ENCODE measurements around the gene SH3PXD2A. TPM values are rescaled to one million over a fixed set of nuclear protein-coding genes. Genes with fewer than 3 reads are reported as not detected.

SH3PXD2A gene
- total RNA-seq, 1 experiment from 2014 or later = 4.5 TPM

- no peaks in the 10 kb centered on the region for H3K79me2 ChIP-seq (ENCODE audit: insufficient read depth, low read length)
- no peak overlapping the region for H3T11ph ChIP-seq (ENCODE audit: low read length)
- H3K9me3 ChIP-seq (ENCODE audit: control insufficient read depth, low read depth, low read length) = no peaks in the 10 kb centered on the region
- no peaks in the 10 kb centered on the region for H3K79me1 ChIP-seq (ENCODE audit: insufficient read depth, low read depth, low read length, poor library complexity, severe bottlenecking)
- H3K4ac ChIP-seq (ENCODE audit: low read depth, low read length) = no peak overlapping the region
- H2AFZ ChIP-seq (ENCODE audit: low read length) = no peak overlapping the region
- no peak overlapping the region for H3K56ac ChIP-seq (ENCODE audit: insufficient read length, low read depth, low read length)
- no peaks in the 10 kb centered on the region for H3K23me2 ChIP-seq (ENCODE audit: insufficient read length, low read depth, low read length, poor library complexity, severe bottlenecking)
- H3K4me1 ChIP-seq (ENCODE audit: insufficient read depth, low read length) = peaks cover 13% of the 10 kb centered on the region; the same call in 1 of the 2 replicates
- no peak overlapping the region for H2BK120ac ChIP-seq (ENCODE audit: low read depth, low read length, poor library complexity, severe bottlenecking)
- H3K27ac ChIP-seq (ENCODE audit: insufficient read length, low read depth, low read length) = no peak overlapping the region
- no peaks in the 10 kb centered on the region for H4K20me1 ChIP-seq (ENCODE audit: control insufficient read depth, insufficient read depth, insufficient read length)
- DNase-seq = no peak
- no CpG with 5 or more reads among the region's 18 CpGs for WGBS (ENCODE audit: extremely low coverage, insufficient read length, low lambda C conversion rate)
- H3K27me3 ChIP-seq (ENCODE audit: insufficient read depth, low read length) = no peaks in the 10 kb centered on the region
- no peak overlapping the region for H2BK12ac ChIP-seq (ENCODE audit: insufficient read length, low read depth, low read length)
- Mint-ChIP-seq H3K36me3 (ENCODE audit: insufficient read depth in 1 of 3, low read depth in 3 of 3) (peaks cover 0 to 9% (median 3%) of the 10 kb centered on the region in 3 experiments; a peak in 5 of 7 replicates), H3K27ac (no peak overlapping the region; a peak in 1 of 7 replicates), H3K9me3 (no peaks in the 10 kb centered on the region), H3K4me1 (peaks cover 61 to 72% of the 10 kb centered on the region in 2 experiments), H3K4me3 (no peak overlapping the region), H3K27me3 (ENCODE audit: low read depth) (peaks cover 2% of the 10 kb centered on the region; the same call in 1 of the 2 replicates)
- H4K8ac ChIP-seq (replicated peaks; ENCODE audit: insufficient read length, low read depth, low read length) = no peak overlapping the region
- no peak overlapping the region for H3K4me2 ChIP-seq (ENCODE audit: insufficient read depth, insufficient read length, low read length)
- no peak overlapping the region for H4K5ac ChIP-seq (ENCODE audit: insufficient read length, low read depth, low read length)
- no peak overlapping the region for H3K23ac ChIP-seq (ENCODE audit: insufficient read length, low read depth, low read length)
- H4K91ac ChIP-seq (ENCODE audit: insufficient read length, low read depth, low read length) = no peak overlapping the region
- no peak overlapping the region for H2BK5ac ChIP-seq (ENCODE audit: insufficient read length, low read length)
- H3K18ac ChIP-seq (ENCODE audit: insufficient read length, low read depth, low read length) = no peak overlapping the region
- TF ChIP-seq CTCF (conservative IDR thresholded peaks at IDR 0.05) = no peak
- no peak overlapping the region for H3K14ac ChIP-seq (ENCODE audit: insufficient read depth, low read length)
- H2BK15ac ChIP-seq (ENCODE audit: low read depth, low read length) = no peak overlapping the region
- H2AK5ac ChIP-seq (ENCODE audit: insufficient read length, low read length) = no peak overlapping the region
- H3K9ac ChIP-seq (ENCODE audit: extremely low read depth, insufficient read length, low read length) = no peak overlapping the region
- H2BK20ac ChIP-seq (ENCODE audit: low read depth, low read length, poor library complexity, severe bottlenecking) = no peak overlapping the region
Measured at GRCh38 chr10:103648636-103649532, 206.5 kb downstream of the SH3PXD2A start.

Measured in H9 (cell line).